ENCODE results near the gene CTSZ. TPM values are rescaled to one million over a fixed set of nuclear protein-coding genes. Genes with fewer than 3 reads are reported as not detected.

Gene CTSZ
- total and polyA plus RNA-seq, 2 experiments from 2014 or later = 3.7 to 71.3 TPM

- Histone ChIP-seq H3K36me3 (peaks cover 41% of the 10 kb centered on the region), H3K4me1 (ENCODE audit: low read depth) (peaks cover 14% of the 10 kb centered on the region)
These were observed 18.5 kb upstream of the CTSZ start for GRCh38 chr20:59025511-59025910.

GRCh38 chr20:59025086-59025485 lies 18.0 kb upstream of the CTSZ start:
- H3K36me3 ChIP-seq = peaks cover 38% of the 10 kb centered on the region
- DNase-seq (ENCODE audit: low read depth in 1 of 2, low spot score in 1 of 2) = no peak
- H3K4me3 ChIP-seq = no peak overlapping the region
- no peaks in the 10 kb centered on the region for H3K27me3 ChIP-seq
- TF ChIP-seq, protein P1, sequence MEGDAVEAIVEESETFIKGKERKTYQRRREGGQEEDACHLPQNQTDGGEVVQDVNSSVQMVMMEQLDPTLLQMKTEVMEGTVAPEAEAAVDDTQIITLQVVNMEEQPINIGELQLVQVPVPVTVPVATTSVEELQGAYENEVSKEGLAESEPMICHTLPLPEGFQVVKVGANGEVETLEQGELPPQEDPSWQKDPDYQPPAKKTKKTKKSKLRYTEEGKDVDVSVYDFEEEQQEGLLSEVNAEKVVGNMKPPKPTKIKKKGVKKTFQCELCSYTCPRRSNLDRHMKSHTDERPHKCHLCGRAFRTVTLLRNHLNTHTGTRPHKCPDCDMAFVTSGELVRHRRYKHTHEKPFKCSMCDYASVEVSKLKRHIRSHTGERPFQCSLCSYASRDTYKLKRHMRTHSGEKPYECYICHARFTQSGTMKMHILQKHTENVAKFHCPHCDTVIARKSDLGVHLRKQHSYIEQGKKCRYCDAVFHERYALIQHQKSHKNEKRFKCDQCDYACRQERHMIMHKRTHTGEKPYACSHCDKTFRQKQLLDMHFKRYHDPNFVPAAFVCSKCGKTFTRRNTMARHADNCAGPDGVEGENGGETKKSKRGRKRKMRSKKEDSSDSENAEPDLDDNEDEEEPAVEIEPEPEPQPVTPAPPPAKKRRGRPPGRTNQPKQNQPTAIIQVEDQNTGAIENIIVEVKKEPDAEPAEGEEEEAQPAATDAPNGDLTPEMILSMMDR (IDR thresholded peaks at IDR 0.05; ENCODE audit: low read depth, low read length) = no peak
- peak overlapping the region; percentile 26 for H3K27ac ChIP-seq
- peaks cover 14% of the 10 kb centered on the region for H3K4me1 ChIP-seq (ENCODE audit: low read depth)
- H3K9me3 ChIP-seq (ENCODE audit: low read depth) = no peaks in the 10 kb centered on the region

More at GRCh38 chr20:59025511-59025910, 18.5 kb upstream of the CTSZ start:
- TF ChIP-seq, protein P1 (IDR thresholded peaks at IDR 0.05; ENCODE audit: low read depth, low read length) = no peak
- Histone ChIP-seq H3K27ac (no peak overlapping the region), H3K27me3 (no peaks in the 10 kb centered on the region), H3K9me3 (ENCODE audit: low read depth) (no peaks in the 10 kb centered on the region), H3K4me3 (no peak overlapping the region)
- DNase-seq (ENCODE audit: low read depth in 1 of 2, low spot score in 1 of 2) = no peak

GRCh38 chr20:59024111-59024530 lies 17.1 kb upstream of the CTSZ start:
- DNase-seq (ENCODE audit: low read depth in 1 of 2, low spot score in 1 of 2) = no peak
- TF ChIP-seq, protein P1 (IDR thresholded peaks at IDR 0.05; ENCODE audit: low read depth, low read length) = no peak
- H3K9me3 ChIP-seq (ENCODE audit: low read depth) = no peaks in the 10 kb centered on the region
- H3K27me3 ChIP-seq = no peaks in the 10 kb centered on the region
- H3K36me3 ChIP-seq = peaks cover 31% of the 10 kb centered on the region
- H3K27ac ChIP-seq = no peak overlapping the region
- H3K4me3 ChIP-seq = no peak overlapping the region
- peaks cover 7% of the 10 kb centered on the region for H3K4me1 ChIP-seq (ENCODE audit: low read depth)

- DNase-seq (ENCODE audit: low read depth in 1 of 2, low spot score in 1 of 2) = no peak
- no peaks in the 10 kb centered on the region for H3K27me3 ChIP-seq
- peaks cover 7% of the 10 kb centered on the region for H3K4me1 ChIP-seq (ENCODE audit: low read depth)
- H3K4me3 ChIP-seq = no peak overlapping the region
- H3K9me3 ChIP-seq (ENCODE audit: low read depth) = no peaks in the 10 kb centered on the region
- no peak overlapping the region for H3K27ac ChIP-seq
- TF ChIP-seq, protein P1 (IDR thresholded peaks at IDR 0.05; ENCODE audit: low read depth, low read length) = no peak
- peaks cover 28% of the 10 kb centered on the region for H3K36me3 ChIP-seq
These were observed 16.6 kb upstream of the CTSZ start for GRCh38 chr20:59023616-59024015.

GRCh38 chr20:59022754-59023153 lies 15.7 kb upstream of the CTSZ start:
- Histone ChIP-seq H3K4me3 (no peak overlapping the region), H3K36me3 (peaks cover 22% of the 10 kb centered on the region), H3K27me3 (no peaks in the 10 kb centered on the region), H3K9me3 (ENCODE audit: low read depth) (no peaks in the 10 kb centered on the region), H3K27ac (no peak overlapping the region), H3K4me1 (ENCODE audit: low read depth) (peaks cover 7% of the 10 kb centered on the region)
- TF ChIP-seq, protein P1 (IDR thresholded peaks at IDR 0.05; ENCODE audit: low read depth, low read length) = no peak
- DNase-seq (ENCODE audit: low read depth in 1 of 2, low spot score in 1 of 2) = no peak
